Muscle layer of duodenum (tissue), 2 donors: ENCODE data around the gene ARID1A.
A peak's percentile ranks its signal among the peaks of the same experiment; 100 is the strongest.

Experiments used
- H3K27ac ChIP-seq: one replicate; pipeline ENCODE4 v1.7.0; 2013; ENCODE audit warnings: mild to moderate bottlenecking, low read length
- H3K27me3 ChIP-seq: one replicate; pipeline ENCODE4 v1.7.0; 2013; ENCODE audit warnings: low read depth, mild to moderate bottlenecking, control low read depth, low read length
- H3K36me3 ChIP-seq, 2 donors: one replicate each; pipeline ENCODE4 v1.7.0; 2013; ENCODE audit warnings: low read length in 2 of 2, control low read depth in 1 of 2, mild to moderate bottlenecking in 1 of 2; ENCODE audit not compliant: insufficient read depth in 2 of 2, control insufficient read depth in 1 of 2
- H3K4me1 ChIP-seq, 2 donors: one replicate each; pipeline ENCODE4 v1.7.0; 2013; ENCODE audit warnings: low read length in 2 of 2, mild to moderate bottlenecking in 2 of 2, control low read depth in 1 of 2, moderate library complexity in 1 of 2; ENCODE audit not compliant: insufficient read depth in 2 of 2, control insufficient read depth in 1 of 2
- H3K4me3 ChIP-seq, 2 donors: one replicate each; pipeline ENCODE4 v1.7.0; 2013; ENCODE audit warnings: low read length in 2 of 2, low read depth in 1 of 2, mild to moderate bottlenecking in 1 of 2
- H3K9me3 ChIP-seq, 2 donors: one replicate each; pipeline ENCODE4 v1.7.0; 2013; ENCODE audit warnings: low read length in 2 of 2, control low read depth in 1 of 2, mild to moderate bottlenecking in 1 of 2; ENCODE audit not compliant: control insufficient read depth in 1 of 2
- donor health status: healthy.

ARID1A gene

GRCh38 chr1:26692211-26692792 is 3.5 kb upstream of the ARID1A start:
- Histone ChIP-seq H3K9me3 (no peaks in the 10 kb centered on the region), H3K27me3 (no peaks in the 10 kb centered on the region), H3K4me3 (peak overlapping the region; percentile 82 to 92), H3K27ac (peak overlapping the region; percentile 96), H3K36me3 (no peaks in the 10 kb centered on the region), H3K4me1 (peaks cover 23 to 32% of the 10 kb centered on the region in 2 donors)

- Histone ChIP-seq H3K27ac (peak overlapping the region; percentile 96), H3K4me1 (peaks cover 23 to 32% of the 10 kb centered on the region in 2 donors), H3K4me3 (peak overlapping the region; percentile 82 to 92), H3K9me3 (no peaks in the 10 kb centered on the region), H3K36me3 (no peaks in the 10 kb centered on the region), H3K27me3 (no peaks in the 10 kb centered on the region)
These were observed 2.9 kb upstream of the ARID1A start for GRCh38 chr1:26692793-26693490.

- no peaks in the 10 kb centered on the region for H3K27me3 ChIP-seq
These were observed 1.9 kb upstream of the ARID1A start for GRCh38 chr1:26693599-26694572.

GRCh38 chr1:26694638-26695355 is 1.0 kb upstream of the ARID1A start:
- H3K4me3 ChIP-seq, result peak overlapping the region; percentile 82 to 92
- H3K27me3 ChIP-seq, result no peaks in the 10 kb centered on the region
- no peaks in the 10 kb centered on the region for H3K9me3 ChIP-seq
- peak overlapping the region; percentile 96 for H3K27ac ChIP-seq
- H3K4me1 ChIP-seq, result peaks cover 40 to 44% of the 10 kb centered on the region in 2 donors
- no peaks in the 10 kb centered on the region for H3K36me3 ChIP-seq

More at GRCh38 chr1:26693599-26694572, 1.9 kb upstream of the ARID1A start:
- Histone ChIP-seq H3K27ac (peak overlapping the region; percentile 96), H3K4me3 (peak overlapping the region; percentile 82 to 92), H3K36me3 (no peaks in the 10 kb centered on the region), H3K4me1 (peaks cover 31 to 36% of the 10 kb centered on the region in 2 donors), H3K9me3 (no peaks in the 10 kb centered on the region)

GRCh38 chr1:26696119-26696653 is 371 bp downstream of the ARID1A start:
- H3K4me3 ChIP-seq, result peak overlapping the region; percentile 77 to 92
- peak overlapping the region; percentile 11 for H3K27ac ChIP-seq
- H3K36me3 ChIP-seq, result no peaks in the 10 kb centered on the region
- H3K9me3 ChIP-seq, result no peaks in the 10 kb centered on the region
- H3K27me3 ChIP-seq, result no peaks in the 10 kb centered on the region
- H3K4me1 ChIP-seq, result peaks cover 52 to 58% of the 10 kb centered on the region in 2 donors

- peak overlapping the region; percentile 11 for H3K27ac ChIP-seq
- H3K36me3 ChIP-seq, result no peaks in the 10 kb centered on the region
- no peaks in the 10 kb centered on the region for H3K27me3 ChIP-seq
- H3K9me3 ChIP-seq, result no peaks in the 10 kb centered on the region
- H3K4me1 ChIP-seq, result peaks cover 56 to 58% of the 10 kb centered on the region in 2 donors
- peak overlapping the region; percentile 77 to 92 for H3K4me3 ChIP-seq
These were observed 1.0 kb downstream of the ARID1A start for GRCh38 chr1:26696654-26697430.

GRCh38 chr1:26697431-26697977 is 1.7 kb downstream of the ARID1A start:
- Histone ChIP-seq H3K4me1 (peaks cover 59 to 62% of the 10 kb centered on the region in 2 donors), H3K27me3 (no peaks in the 10 kb centered on the region), H3K9me3 (no peaks in the 10 kb centered on the region), H3K27ac (peak overlapping the region; percentile 89), H3K36me3 (no peaks in the 10 kb centered on the region), H3K4me3 (peak overlapping the region; percentile 77 to 92)

GRCh38 chr1:26697978-26698849 is 2.4 kb downstream of the ARID1A start:
- Histone ChIP-seq H3K4me1 (peaks cover 66 to 68% of the 10 kb centered on the region in 2 donors), H3K27ac (peak overlapping the region; percentile 89), H3K9me3 (no peaks in the 10 kb centered on the region), H3K4me3 (peak overlapping the region; percentile 77 to 92), H3K27me3 (no peaks in the 10 kb centered on the region), H3K36me3 (no peaks in the 10 kb centered on the region)

GRCh38 chr1:26700711-26701110 is 4.9 kb downstream of the ARID1A start:
- no peak overlapping the region for H3K4me3 ChIP-seq
- no peaks in the 10 kb centered on the region for H3K27me3 ChIP-seq
- H3K36me3 ChIP-seq, result no peaks in the 10 kb centered on the region
- H3K9me3 ChIP-seq, result no peaks in the 10 kb centered on the region
- H3K4me1 ChIP-seq, result peaks cover 59 to 71% of the 10 kb centered on the region in 2 donors
- H3K27ac ChIP-seq, result no peak overlapping the region
